GM12878 (cell line): ENCODE measurements around the gene MID2. TPM values are rescaled to one million over a fixed set of nuclear protein-coding genes. Genes with fewer than 3 reads are reported as not detected.

Experiments
- ATAC-seq: fragments of 200-7000 bp; cut with Tn5 transposase; 3 replicates; pipeline ENCODE4 v1.9.1; 2020; ENCODE audit warnings: mild to moderate bottlenecking, moderate library complexity
- BruUV-seq: library from RNA; stranded (reverse); fragments of 400-500 nt; replicated peaks from 2 replicates; lab custom pipeline; 2021; lab: Mats Ljungman, UMichigan
- CTCF ChIA-PET: fragments of 300-600 bp; sonication (Branson Sonifier 250); formaldehyde crosslinking; extraction: SDS; loops from one replicate; lab custom pipeline; 2021; ENCODE audit warnings: inconsistent platforms; lab: Yijun Ruan, JAX
- POLR2A ChIA-PET: fragments of 350-600 bp; formaldehyde crosslinking; extraction: SDS; loops from one replicate; lab custom pipeline; 2021; ENCODE audit warnings: inconsistent platforms; lab: Charles Lee
- RAD21 ChIA-PET: fragments of 300-600 bp; sonication (Branson Sonifier 250); formaldehyde crosslinking; loops from one replicate; lab custom pipeline; 2023; ENCODE audit warnings: antibody characterized with exemption; ENCODE audit not compliant: unreplicated experiment; lab: Charles Lee
- SMC1A ChIA-PET: fragments of 300-600 bp; sonication (Branson Sonifier 250); formaldehyde crosslinking; loops from one replicate; lab custom pipeline; 2023; ENCODE audit not compliant: unreplicated experiment, uncharacterized antibody; lab: Charles Lee
- DNase-seq: peaks from one replicate; pipeline ENCODE4 v3.0.0-alpha.2; 2011; ENCODE audit warnings: low read depth, low spot score
- FAIRE-seq: peaks from 3 replicates; lab custom pipeline; 2011; peaks lifted over from hg19 to GRCh38; lab: Jason Lieb, UNC
- H2AFZ ChIP-seq: 2 replicates; pipeline ENCODE4 v1.6.0; 2011; ENCODE audit warnings: low read depth, low read length, control low read depth; ENCODE audit not compliant: control insufficient read depth
- H3K27ac ChIP-seq: 2 replicates; pipeline ENCODE4 v1.5.1; 2011; ENCODE audit warnings: control low read depth; ENCODE audit not compliant: control insufficient read depth, insufficient read depth
- H3K27me3 ChIP-seq, 2 experiments: replicated peaks in 1 of 2; 2 replicates each; pipeline versions ENCODE4 v1.6.0 to v1.6.1; 2011; ENCODE audit warnings: low read length in 1 of 2; ENCODE audit not compliant: control insufficient read depth in 2 of 2, insufficient read depth in 2 of 2
- H3K36me3 ChIP-seq, 2 experiments: 2 replicates each; pipeline ENCODE4 v1.5.1; 2011; ENCODE audit warnings: low read length in 1 of 2; ENCODE audit not compliant: control insufficient read depth in 2 of 2, insufficient read depth in 2 of 2
- H3K4me1 ChIP-seq: 2 replicates; pipeline ENCODE4 v1.6.1; 2011; ENCODE audit warnings: mild to moderate bottlenecking, low read length, moderate library complexity, mixed read lengths; ENCODE audit not compliant: control insufficient read depth, insufficient read depth
- H3K4me2 ChIP-seq: 2 replicates; pipeline ENCODE4 v1.6.0; 2011; ENCODE audit warnings: control low read depth; ENCODE audit not compliant: control insufficient read depth, insufficient read depth
- H3K4me3 ChIP-seq: fragments of 200-600 bp; sonication (generic); 2 replicates; pipeline ENCODE4 v1.5.1; 2016
- H3K79me2 ChIP-seq: 2 replicates; pipeline ENCODE4 v1.6.0; 2011; ENCODE audit warnings: low read length; ENCODE audit not compliant: control insufficient read depth, insufficient read depth
- H3K9ac ChIP-seq: 2 replicates; pipeline ENCODE4 v1.8.0; 2011; ENCODE audit warnings: low read length, control low read depth, mixed read lengths; ENCODE audit not compliant: control insufficient read depth, insufficient read depth
- H3K9me3 ChIP-seq: replicated peaks from 3 replicates; pipeline ENCODE4 v1.5.1; 2011; ENCODE audit warnings: mild to moderate bottlenecking, low read length; ENCODE audit not compliant: control insufficient read depth, insufficient read depth
- H4K20me1 ChIP-seq: 2 replicates; pipeline ENCODE4 v1.6.0; 2011; ENCODE audit not compliant: control insufficient read depth, insufficient read depth
- ATF7 ChIP-seq: fragments of 450-650 bp; IDR thresholded peaks from 2 replicates; pipeline ENCODE4 v1.6.1; 2016; ENCODE audit warnings: low read depth, mild to moderate bottlenecking
- CBX5 ChIP-seq: sonication (generic); IDR thresholded peaks from 2 replicates; pipeline ENCODE4 v1.6.1; 2016; ENCODE audit warnings: low read depth, moderate library complexity, mild to moderate bottlenecking, inconsistent platforms
- RAD21 ChIP-seq: IDR thresholded peaks from 2 replicates; pipeline ENCODE4 v1.6.1; 2011; ENCODE audit warnings: mild to moderate bottlenecking, low read depth, low read length, moderate library complexity; ENCODE audit not compliant: insufficient read depth
- SMC3 ChIP-seq: IDR thresholded peaks from 2 replicates; pipeline ENCODE4 v1.6.1; 2011; ENCODE audit warnings: low read length, improper control_type of control experiment, borderline replicate concordance
- SP1 ChIP-seq: IDR thresholded peaks from one replicate; pipeline ENCODE4 v1.6.1; 2011; ENCODE audit warnings: low read depth, low read length
- SUPT20H ChIP-seq: IDR thresholded peaks from 2 replicates; pipeline ENCODE4 v1.6.1; 2011; ENCODE audit warnings: low read depth, mild to moderate bottlenecking, low read length, moderate library complexity, borderline replicate concordance; ENCODE audit not compliant: control insufficient read depth
- WGBS: methylation state at CpG from one replicate; pipeline ENCODE4 v1.1.6; 2016; ENCODE audit warnings: low lambda C conversion rate; ENCODE audit not compliant: insufficient replicate concordance, insufficient coverage; ENCODE audit errors: missing lambda C conversion rate; 5-methylcytosine and 5-hydroxymethylcytosine counted together
- in situ Hi-C: fragments of 300-500 bp; cut with MboI; formaldehyde crosslinking; loops from 9 replicates; pipeline ENCODE4 v1.14.3; 2018; ENCODE audit warnings: mixed read lengths
- intact Hi-C: fragments of 100-400 bp; cut with micrococcal nuclease; formaldehyde crosslinking; loops from one replicate; pipeline ENCODE4 v1.14.2; 2022; ENCODE audit not compliant: unreplicated experiment
- polyA plus RNA-seq, 11 experiments: library from polyadenylated mRNA; depleted of rRNA in 4 of 11; unstranded in 6 of 11; stranded (reverse) in 5 of 11; fragments of >200 nt; fragmentation: Nextera tagmentation in 4 of 11; fragmentation: Illumina TruSeq in 1 of 11; extraction: Ambion mirVana in 4 of 11; extraction: Trizol in 1 of 11; gene quantifications; 1 replicate in 1 of 11; 2 replicates in 10 of 11; pipeline versions ENCODE4 v1.2.1 to v1.2.3, GENCODE V29; 2011 to 2016; ENCODE audit warnings: inconsistent platforms in 2 of 11, missing spikeins in 2 of 11, low read depth in 1 of 11
- total RNA-seq, 4 experiments: library from RNA; depleted of rRNA in 3 of 4; stranded (reverse); fragments of >200 nt in 3 of 4; fragmentation: Illumina TruSeq in 1 of 4; extraction: Trizol in 1 of 4; gene quantifications; 2 replicates each; pipeline versions ENCODE4 v1.2.1 to v1.2.3, GENCODE V29; 2013 to 2021
- TF ChIP-seq, protein P1 (sequence below), 3 experiments: IDR thresholded peaks in 2 of 3; conservative IDR thresholded peaks in 1 of 3; 2 replicates each; pipeline ENCODE4 v1.5.1; 2011; ENCODE audit warnings: low read depth in 3 of 3, low read length in 3 of 3, mild to moderate bottlenecking in 3 of 3, control low read depth in 2 of 3, moderate library complexity in 2 of 3, inconsistent platforms in 1 of 3, mixed read lengths in 1 of 3; ENCODE audit not compliant: control insufficient read depth in 2 of 3, insufficient read depth in 1 of 3; ENCODE audit errors: extremely low read depth in 1 of 3
- TF ChIP-seq, protein P2 (sequence below): fragments of 450-650 bp; IDR thresholded peaks from 2 replicates; pipeline ENCODE4 v1.6.1; 2014; ENCODE audit warnings: mild to moderate bottlenecking

Gene MID2
- total and polyA plus RNA-seq, 10 of the 15 experiments (the other 5 are each of a cell fraction or from before 2014, with no cell fraction given) = 0.04 to 0.21 TPM; not detected in 8

DNA sequence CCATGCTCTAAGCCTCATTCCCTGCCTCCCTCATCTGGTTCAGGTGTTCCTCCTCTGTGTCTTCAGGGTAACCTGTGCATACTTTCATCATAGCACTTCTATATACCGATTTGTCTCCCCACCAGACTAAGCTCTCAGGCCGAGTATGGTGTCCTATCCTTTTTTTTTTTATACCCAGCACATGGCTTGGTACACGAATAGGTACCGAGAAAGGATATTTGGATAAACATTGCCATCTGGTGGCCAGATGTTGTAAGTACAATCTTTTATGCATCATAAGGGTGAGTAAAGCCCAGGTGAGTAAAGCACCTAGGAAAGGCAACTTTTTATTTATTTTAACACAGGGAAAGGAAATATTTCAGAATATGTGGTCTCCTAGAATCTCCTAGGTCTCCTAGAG lies 68.4 kb downstream of the MID2 start:
- H3K79me2 ChIP-seq = no peaks in the 10 kb centered on the region
- intact Hi-C loops (loop anchor here (2.0 to 10.0 kb wide), 4 partner anchors 235 to 1412 kb away; no protein-coding TSS in a partner anchor), in situ Hi-C loops (loop anchor here (10.0 to 25.0 kb wide), 2 partner anchors 229 to 1407 kb away; no protein-coding TSS in a partner anchor)
- ChIA-PET POLR2A (no interaction called here), RAD21 (interaction anchor here (1.2 kb wide), 1 partner anchor 236 kb away, joined by 4 read pairs; no protein-coding TSS in a partner anchor), SMC1A (interaction anchor here (0.7 kb wide), 2 partner anchors 221 to 351 kb away, joined by 3 read pairs; no protein-coding TSS in a partner anchor), CTCF (interaction anchor here (0.5 to 2.1 kb wide), 11 partner anchors 15 to 1020 kb away, joined by 3 to 5 read pairs (median 4); no protein-coding TSS in a partner anchor)
- ATAC-seq = peak; percentile 87
- no TSS peak for BruUV-seq
- peak; percentile 20 for DNase-seq
- WGBS = 36% methylated on average over 4 of the region's 4 CpGs
- no peak overlapping the region for H2AFZ ChIP-seq
- H3K9ac ChIP-seq = no peak overlapping the region
- H3K27ac ChIP-seq = no peak overlapping the region
- H4K20me1 ChIP-seq = no peaks in the 10 kb centered on the region
- H3K4me2 ChIP-seq = no peak overlapping the region
- no peaks in the 10 kb centered on the region for H3K4me1 ChIP-seq
- H3K36me3 ChIP-seq = no peaks in the 10 kb centered on the region
- no peaks in the 10 kb centered on the region for H3K27me3 ChIP-seq
- H3K4me3 ChIP-seq = no peak overlapping the region
- TF ChIP-seq ATF7 (no peak), SP1 (no peak), SUPT20H (no peak), SMC3 (peak; percentile 54; the same call in 1 of the 2 replicates), CBX5 (peak; percentile 97), RAD21 (peak; percentile 68)
- TF ChIP-seq, protein P1, sequence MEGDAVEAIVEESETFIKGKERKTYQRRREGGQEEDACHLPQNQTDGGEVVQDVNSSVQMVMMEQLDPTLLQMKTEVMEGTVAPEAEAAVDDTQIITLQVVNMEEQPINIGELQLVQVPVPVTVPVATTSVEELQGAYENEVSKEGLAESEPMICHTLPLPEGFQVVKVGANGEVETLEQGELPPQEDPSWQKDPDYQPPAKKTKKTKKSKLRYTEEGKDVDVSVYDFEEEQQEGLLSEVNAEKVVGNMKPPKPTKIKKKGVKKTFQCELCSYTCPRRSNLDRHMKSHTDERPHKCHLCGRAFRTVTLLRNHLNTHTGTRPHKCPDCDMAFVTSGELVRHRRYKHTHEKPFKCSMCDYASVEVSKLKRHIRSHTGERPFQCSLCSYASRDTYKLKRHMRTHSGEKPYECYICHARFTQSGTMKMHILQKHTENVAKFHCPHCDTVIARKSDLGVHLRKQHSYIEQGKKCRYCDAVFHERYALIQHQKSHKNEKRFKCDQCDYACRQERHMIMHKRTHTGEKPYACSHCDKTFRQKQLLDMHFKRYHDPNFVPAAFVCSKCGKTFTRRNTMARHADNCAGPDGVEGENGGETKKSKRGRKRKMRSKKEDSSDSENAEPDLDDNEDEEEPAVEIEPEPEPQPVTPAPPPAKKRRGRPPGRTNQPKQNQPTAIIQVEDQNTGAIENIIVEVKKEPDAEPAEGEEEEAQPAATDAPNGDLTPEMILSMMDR (IDR thresholded peaks at IDR 0.05 in 2 of 3, conservative IDR thresholded peaks at IDR 0.05 in 1 of 3; ENCODE audit: control insufficient read depth in 2 of 3, extremely low read depth in 1 of 3, insufficient read depth in 1 of 3, low read depth in 3 of 3, low read length in 3 of 3) = peak; percentile 47 to 63 (median 54)
- TF ChIP-seq, protein P2, sequence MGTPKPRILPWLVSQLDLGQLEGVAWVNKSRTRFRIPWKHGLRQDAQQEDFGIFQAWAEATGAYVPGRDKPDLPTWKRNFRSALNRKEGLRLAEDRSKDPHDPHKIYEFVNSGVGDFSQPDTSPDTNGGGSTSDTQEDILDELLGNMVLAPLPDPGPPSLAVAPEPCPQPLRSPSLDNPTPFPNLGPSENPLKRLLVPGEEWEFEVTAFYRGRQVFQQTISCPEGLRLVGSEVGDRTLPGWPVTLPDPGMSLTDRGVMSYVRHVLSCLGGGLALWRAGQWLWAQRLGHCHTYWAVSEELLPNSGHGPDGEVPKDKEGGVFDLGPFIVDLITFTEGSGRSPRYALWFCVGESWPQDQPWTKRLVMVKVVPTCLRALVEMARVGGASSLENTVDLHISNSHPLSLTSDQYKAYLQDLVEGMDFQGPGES = no peak
- FAIRE-seq = no peak
- H3K9me3 ChIP-seq = peaks cover 4% of the 10 kb centered on the region
